Activated T-helper 17 cell treated with anti-CD3 and anti-CD28 coated beads, Interleukin-2, amount 50 U/mL, for 72 hours (primary cell): Measurements from ENCODE around the gene SARNP. TPM values are rescaled to one million over a fixed set of nuclear protein-coding genes. Genes with fewer than 3 reads are reported as not detected.
"Not testable (repeated sequence)": the region's sequence is repeated elsewhere in the genome, so short reads cannot be mapped to it uniquely, and the experiment has no call there.

Experiments
- ATAC-seq: fragments of 150-1000 bp; cut with Tn5 transposase; replicated peaks from 2 replicates; pipeline ENCODE4 v1.10.0; 2021; ENCODE audit warnings: mild to moderate bottlenecking, moderate library complexity
- H3K27ac Mint-ChIP-seq: one replicate; pipeline ENCODE4 v1.8.0; 2022; ENCODE audit warnings: mixed read lengths
- H3K27me3 Mint-ChIP-seq: one replicate; pipeline ENCODE4 v1.8.0; 2022; ENCODE audit warnings: mixed read lengths
- H3K36me3 Mint-ChIP-seq: one replicate; pipeline ENCODE4 v1.8.0; 2022; ENCODE audit warnings: low read depth, mild to moderate bottlenecking, mixed read lengths
- H3K4me1 Mint-ChIP-seq: one replicate; pipeline ENCODE4 v1.8.0; 2022; ENCODE audit warnings: mixed read lengths
- H3K4me3 Mint-ChIP-seq: one replicate; pipeline ENCODE4 v1.8.0; 2022; ENCODE audit warnings: mild to moderate bottlenecking, mixed read lengths
- H3K9me3 Mint-ChIP-seq: one replicate; pipeline ENCODE4 v1.8.0; 2022; ENCODE audit warnings: mixed read lengths
- total RNA-seq, 2 donors: library from RNA; stranded (reverse); gene quantifications; one replicate each; pipeline ENCODE4 v1.2.3, GENCODE V29; 2022

Gene SARNP
- total RNA-seq = 100 to 1,000 TPM in 1 of 2 donors, 10 to 100 TPM in 1; 63.6 to 103 TPM

DNA sequence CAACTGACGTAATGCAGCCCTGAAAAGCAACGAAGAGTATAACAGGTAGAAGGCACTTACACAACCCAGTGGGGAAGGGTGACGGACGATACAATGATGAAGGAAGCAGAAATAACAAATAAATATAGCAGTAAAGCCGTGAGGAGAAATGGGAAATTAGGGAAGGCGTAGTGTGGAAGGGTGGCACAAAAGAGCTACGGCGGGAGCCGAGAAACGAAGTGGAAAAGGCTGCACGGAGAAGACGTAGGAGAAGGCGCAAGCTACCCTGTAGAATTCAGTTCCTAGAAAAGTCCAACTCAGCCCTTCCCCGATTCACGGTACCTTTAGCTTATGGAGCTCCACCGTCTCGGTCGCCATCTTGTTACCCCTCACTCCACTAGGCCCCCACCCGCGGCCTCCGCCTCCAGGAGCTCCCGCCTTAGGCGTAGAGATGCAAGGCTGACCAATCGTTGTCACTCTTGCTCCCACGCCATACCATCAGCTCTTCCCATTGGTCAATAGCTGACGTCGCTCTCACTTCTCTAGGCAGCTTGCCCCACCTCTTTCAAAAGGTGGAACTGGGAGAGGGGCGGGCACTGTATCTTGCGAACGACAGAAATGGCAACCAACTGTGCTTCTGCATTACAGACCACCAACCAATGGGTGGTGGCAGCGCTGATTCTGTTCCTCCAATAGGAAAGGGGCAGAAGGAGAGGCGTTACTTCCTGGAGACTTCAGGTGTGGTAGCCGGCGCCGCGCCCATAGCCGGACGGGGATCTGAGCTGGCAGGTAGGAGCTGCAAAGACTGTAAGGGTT lies at the start of gene SARNP, which contains the start of gene ORMDL2:
Gene SARNP (minus strand): TSS at position 380 of the 795 bp plus-strand sequence. CDS start 23 bp downstream, at position 357.
Gene ORMDL2 (plus strand): TSS at position 697 of the 795 bp plus-strand sequence. CDS start 959 bp downstream, outside the sequence.
- Mint-ChIP-seq H3K4me1 (peaks cover 25% of the 10 kb centered on the region), H3K27ac (no peak within 1 kb of the TSS), H3K27me3 (no peaks in the 10 kb centered on the region), H3K36me3 (peaks cover 39% of the 10 kb centered on the region), H3K4me3 (no peak within 1 kb of the TSS), H3K9me3 (no peaks in the 10 kb centered on the region)
- peak; percentile 97 for ATAC-seq

GRCh38 chr12:55866454-55867004 lies 49.0 kb upstream of the SARNP start:
- not testable (repeated sequence) for ATAC-seq, H3K4me3 Mint-ChIP-seq, H3K27me3 Mint-ChIP-seq, H3K9me3 Mint-ChIP-seq, H3K36me3 Mint-ChIP-seq, H3K27ac Mint-ChIP-seq, H3K4me1 Mint-ChIP-seq

- Mint-ChIP-seq H3K36me3 (no peaks in the 10 kb centered on the region), H3K27me3 (no peaks in the 10 kb centered on the region), H3K9me3 (peaks cover 3% of the 10 kb centered on the region), H3K27ac (no peak overlapping the region), H3K4me1 (no peaks in the 10 kb centered on the region), H3K4me3 (no peak overlapping the region)
- ATAC-seq = no peak
Observed at GRCh38 chr12:55865327-55865726, 47.8 kb upstream of the SARNP start.

- H3K27ac Mint-ChIP-seq, ATAC-seq, H3K27me3 Mint-ChIP-seq, H3K36me3 Mint-ChIP-seq, H3K4me1 Mint-ChIP-seq, H3K9me3 Mint-ChIP-seq, H3K4me3 Mint-ChIP-seq: not testable (repeated sequence)
Observed at GRCh38 chr12:55862931-55863330, 45.4 kb upstream of the SARNP start.

DNA sequence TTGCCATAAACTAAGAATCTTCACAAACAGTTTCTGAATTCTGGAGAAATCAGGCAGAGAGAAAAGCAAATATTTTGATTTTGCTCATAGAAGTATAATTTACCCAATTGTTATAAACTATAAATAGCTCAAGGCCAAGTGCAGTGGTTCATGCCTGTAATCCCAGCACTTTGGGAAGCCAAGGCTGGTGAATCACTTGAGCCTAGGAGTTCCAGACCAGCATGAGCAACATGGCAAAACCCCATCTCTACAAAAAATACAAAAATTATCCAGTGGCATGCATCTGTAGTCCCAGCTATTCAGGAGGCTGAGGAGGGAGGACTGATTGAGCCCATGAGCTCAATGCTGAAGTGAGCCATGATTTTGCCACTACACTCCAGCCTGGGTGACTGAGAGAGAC lies 44.8 kb upstream of the SARNP start:
- Mint-ChIP-seq H3K4me1 (no peaks in the 10 kb centered on the region), H3K36me3 (no peaks in the 10 kb centered on the region), H3K27me3 (no peaks in the 10 kb centered on the region), H3K4me3 (no peak overlapping the region), H3K9me3 (peaks cover 3% of the 10 kb centered on the region), H3K27ac (no peak overlapping the region)
- no peak for ATAC-seq

DNA sequence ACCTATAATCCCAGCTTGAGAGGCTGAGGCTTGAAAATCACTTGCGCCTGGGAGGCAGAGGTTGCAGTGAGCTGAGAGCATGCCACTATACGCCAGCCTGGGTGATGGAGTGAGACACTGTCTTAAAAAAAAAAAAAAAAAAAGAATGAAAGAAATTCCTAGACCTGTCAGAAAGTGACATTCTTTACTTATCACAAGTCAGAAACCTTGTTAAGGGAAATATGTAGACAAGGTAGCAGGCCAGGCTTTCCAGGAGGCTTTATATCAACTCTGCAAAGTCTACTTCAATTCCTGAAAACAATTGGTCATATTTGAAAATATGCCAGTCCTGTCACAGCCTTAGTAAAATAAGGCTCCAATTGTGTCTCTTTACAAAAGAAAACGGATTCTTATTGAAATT lies 44.3 kb upstream of the SARNP start:
- H3K4me3 Mint-ChIP-seq = no peak overlapping the region
- ATAC-seq = no peak
- H3K4me1 Mint-ChIP-seq = no peaks in the 10 kb centered on the region
- no peaks in the 10 kb centered on the region for H3K36me3 Mint-ChIP-seq
- no peaks in the 10 kb centered on the region for H3K27me3 Mint-ChIP-seq
- H3K9me3 Mint-ChIP-seq = peaks cover 3% of the 10 kb centered on the region
- no peak overlapping the region for H3K27ac Mint-ChIP-seq

GRCh38 chr12:55861396-55861795 lies 43.9 kb upstream of the SARNP start:
- Mint-ChIP-seq H3K4me3 (no peak overlapping the region), H3K27ac (no peak overlapping the region)
- ATAC-seq = no peak

DNA sequence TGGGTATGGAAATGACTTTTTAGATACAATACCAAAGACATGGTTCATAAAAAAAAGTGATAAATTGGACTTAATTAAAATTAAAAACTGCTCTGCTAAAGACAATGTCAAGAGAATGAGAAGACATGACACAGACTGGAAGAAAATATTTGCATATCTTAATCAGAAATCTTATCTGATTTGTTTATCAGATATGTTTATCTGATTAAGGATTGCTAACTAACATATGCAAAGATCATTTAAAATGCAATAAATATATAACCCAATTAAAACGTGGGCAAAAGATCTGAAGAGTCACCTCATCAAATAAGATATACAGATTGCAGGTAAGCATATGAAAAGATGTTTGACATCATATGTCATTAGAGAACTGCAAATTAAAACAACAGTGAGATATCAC lies 35.2 kb upstream of the SARNP start:
- Mint-ChIP-seq H3K9me3 (no peaks in the 10 kb centered on the region), H3K27me3 (peaks cover 14% of the 10 kb centered on the region), H3K4me3 (no peak overlapping the region), H3K4me1 (peaks cover 2% of the 10 kb centered on the region), H3K36me3 (no peaks in the 10 kb centered on the region), H3K27ac (no peak overlapping the region)
- no peak for ATAC-seq

More at GRCh38 chr12:55861396-55861795, 43.9 kb upstream of the SARNP start:
- Mint-ChIP-seq H3K27me3 (no peaks in the 10 kb centered on the region), H3K9me3 (peaks cover 3% of the 10 kb centered on the region), H3K4me1 (no peaks in the 10 kb centered on the region), H3K36me3 (no peaks in the 10 kb centered on the region)

DNA sequence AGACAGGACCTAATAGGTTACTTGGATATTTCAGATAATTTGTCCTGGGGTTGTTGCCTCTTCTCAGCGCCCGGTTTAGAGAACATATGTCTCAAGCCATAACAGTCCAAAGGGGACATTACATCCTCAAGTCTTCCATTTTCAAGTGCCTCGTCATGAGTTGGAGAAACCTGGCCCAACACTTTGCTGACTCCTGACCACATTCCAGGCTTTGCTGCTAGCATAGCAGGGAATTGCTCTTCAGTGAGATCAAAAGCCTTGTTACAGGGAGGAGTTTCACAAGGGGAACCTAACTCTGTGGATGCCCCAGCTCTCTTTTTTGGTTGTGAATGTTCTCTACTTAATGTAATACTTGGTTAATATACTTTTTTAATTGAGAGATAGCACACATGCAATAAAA lies 33.4 kb upstream of the SARNP start:
- no peaks in the 10 kb centered on the region for H3K9me3 Mint-ChIP-seq
- ATAC-seq = no peak
- H3K27me3 Mint-ChIP-seq = peaks cover 14% of the 10 kb centered on the region
- no peaks in the 10 kb centered on the region for H3K36me3 Mint-ChIP-seq
- no peak overlapping the region for H3K4me3 Mint-ChIP-seq
- H3K27ac Mint-ChIP-seq = no peak overlapping the region
- peaks cover 9% of the 10 kb centered on the region for H3K4me1 Mint-ChIP-seq

DNA sequence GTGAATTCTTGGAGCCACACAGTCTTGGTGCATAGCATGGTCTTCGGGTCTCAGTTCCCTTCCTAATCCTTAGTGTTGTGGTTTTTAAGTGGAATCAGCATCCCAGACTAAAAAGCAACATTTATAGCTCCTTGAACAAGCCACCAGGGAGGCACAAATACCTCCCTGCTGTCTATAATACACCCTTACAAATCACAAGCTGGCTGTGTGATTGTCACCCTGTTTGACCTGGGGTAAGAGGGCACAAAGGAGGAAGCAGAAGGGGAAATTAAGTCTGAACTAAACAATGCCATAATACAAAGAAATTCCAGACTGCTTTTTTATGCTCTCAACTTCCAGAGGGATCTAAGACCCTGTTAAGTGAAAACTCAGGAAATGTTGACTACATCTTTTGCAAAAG lies 32.9 kb upstream of the SARNP start:
- ATAC-seq = no peak
- Mint-ChIP-seq H3K36me3 (no peaks in the 10 kb centered on the region), H3K27ac (no peak overlapping the region), H3K9me3 (no peaks in the 10 kb centered on the region), H3K27me3 (peaks cover 14% of the 10 kb centered on the region), H3K4me1 (peaks cover 9% of the 10 kb centered on the region), H3K4me3 (no peak overlapping the region)

DNA sequence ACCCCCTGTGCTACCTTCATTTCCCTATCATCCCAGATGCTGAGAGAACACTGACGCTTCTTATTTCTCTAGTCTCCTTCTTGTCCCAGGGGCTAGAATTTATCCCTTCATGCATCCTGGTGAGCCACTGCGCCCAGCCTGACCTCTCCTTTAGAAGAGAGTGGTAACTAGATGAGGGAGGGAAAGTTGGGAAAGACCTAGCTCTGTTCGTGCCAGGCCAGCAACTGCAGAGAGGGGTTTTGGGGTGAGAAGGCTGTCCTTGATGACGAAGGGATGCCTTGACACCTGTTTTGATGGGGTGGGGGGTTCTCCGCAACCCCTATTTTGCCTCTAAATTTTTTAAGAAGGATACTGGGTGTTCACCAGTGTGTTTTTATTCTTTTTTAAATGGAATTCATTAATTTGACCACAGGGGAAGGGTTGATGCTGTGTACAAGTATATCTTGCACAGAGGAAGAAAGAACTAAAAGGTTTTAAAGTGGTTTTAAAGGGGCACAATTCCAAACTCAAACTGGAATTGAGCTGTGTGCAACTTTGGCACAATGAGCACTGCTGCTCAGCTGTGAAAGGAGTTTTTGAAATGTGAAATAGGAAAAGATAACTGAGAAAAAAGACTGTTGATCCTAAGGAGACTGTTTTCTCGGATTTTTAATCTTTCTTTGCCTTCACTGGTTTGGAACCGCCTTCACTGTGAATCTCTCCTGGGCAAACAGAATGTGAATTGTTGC lies 32.3 kb upstream of the SARNP start:
- Mint-ChIP-seq H3K4me3 (no peak overlapping the region), H3K9me3 (no peaks in the 10 kb centered on the region), H3K36me3 (no peaks in the 10 kb centered on the region), H3K27ac (no peak overlapping the region), H3K27me3 (peaks cover 14% of the 10 kb centered on the region), H3K4me1 (peaks cover 9% of the 10 kb centered on the region)
- ATAC-seq = no peak

DNA sequence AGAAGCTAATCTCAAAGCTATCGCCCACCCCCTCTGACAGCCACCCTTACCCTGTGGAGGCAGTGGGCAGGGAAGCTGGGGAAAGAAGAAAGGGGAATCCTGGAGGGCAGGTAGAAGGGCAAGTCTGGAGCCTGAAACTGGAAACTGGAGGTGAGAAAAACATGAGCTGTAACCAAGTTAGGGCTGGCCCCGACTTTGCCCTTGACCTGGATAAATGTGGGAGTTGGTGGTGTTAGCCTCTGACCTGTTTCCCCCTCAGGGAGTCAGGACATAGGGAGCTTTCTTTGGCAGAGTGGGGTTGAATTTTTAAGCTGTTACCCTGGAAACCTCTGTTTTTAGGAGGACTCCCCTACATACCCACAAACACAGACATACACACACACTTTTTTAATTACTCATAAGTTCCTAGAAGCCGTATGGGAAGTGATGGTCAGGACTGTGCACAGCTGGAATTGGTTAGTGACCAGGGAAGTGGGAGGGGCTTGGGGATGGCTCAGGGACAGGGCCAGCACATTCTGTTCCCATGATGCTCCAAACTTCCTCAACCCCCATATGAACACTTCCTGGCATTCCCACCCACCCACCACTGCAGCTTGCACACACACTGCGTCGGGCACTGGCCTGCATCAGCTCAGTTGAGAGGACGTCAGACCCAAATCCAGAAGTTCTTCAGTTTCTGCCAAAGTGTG lies 30.2 kb upstream of the SARNP start:
- H3K9me3 Mint-ChIP-seq = no peaks in the 10 kb centered on the region
- H3K27ac Mint-ChIP-seq = peak overlapping the region; percentile 99
- ATAC-seq = peak; percentile 86
- H3K4me1 Mint-ChIP-seq = peaks cover 9% of the 10 kb centered on the region
- no peaks in the 10 kb centered on the region for H3K36me3 Mint-ChIP-seq
- H3K4me3 Mint-ChIP-seq = peak overlapping the region; percentile 73
- H3K27me3 Mint-ChIP-seq = peaks cover 14% of the 10 kb centered on the region

GRCh38 chr12:55847033-55847432 lies 29.5 kb upstream of the SARNP start:
- H3K4me3 Mint-ChIP-seq = peak overlapping the region; percentile 73
- H3K36me3 Mint-ChIP-seq = no peaks in the 10 kb centered on the region
- H3K27ac Mint-ChIP-seq = peak overlapping the region; percentile 99
- H3K4me1 Mint-ChIP-seq = peaks cover 9% of the 10 kb centered on the region
- no peaks in the 10 kb centered on the region for H3K9me3 Mint-ChIP-seq
- peaks cover 6% of the 10 kb centered on the region for H3K27me3 Mint-ChIP-seq
- ATAC-seq = peak; percentile 82

- no peaks in the 10 kb centered on the region for H3K36me3 Mint-ChIP-seq
- peaks cover 9% of the 10 kb centered on the region for H3K4me1 Mint-ChIP-seq
- peaks cover 6% of the 10 kb centered on the region for H3K27me3 Mint-ChIP-seq
- H3K27ac Mint-ChIP-seq = peak overlapping the region; percentile 75
- no peak overlapping the region for H3K4me3 Mint-ChIP-seq
- H3K9me3 Mint-ChIP-seq = no peaks in the 10 kb centered on the region
- no peak for ATAC-seq
Observed at GRCh38 chr12:55845785-55846496, 28.4 kb upstream of the SARNP start.
